ENCODE results near the gene ATP13A4.

Gene ATP13A4

DNA sequence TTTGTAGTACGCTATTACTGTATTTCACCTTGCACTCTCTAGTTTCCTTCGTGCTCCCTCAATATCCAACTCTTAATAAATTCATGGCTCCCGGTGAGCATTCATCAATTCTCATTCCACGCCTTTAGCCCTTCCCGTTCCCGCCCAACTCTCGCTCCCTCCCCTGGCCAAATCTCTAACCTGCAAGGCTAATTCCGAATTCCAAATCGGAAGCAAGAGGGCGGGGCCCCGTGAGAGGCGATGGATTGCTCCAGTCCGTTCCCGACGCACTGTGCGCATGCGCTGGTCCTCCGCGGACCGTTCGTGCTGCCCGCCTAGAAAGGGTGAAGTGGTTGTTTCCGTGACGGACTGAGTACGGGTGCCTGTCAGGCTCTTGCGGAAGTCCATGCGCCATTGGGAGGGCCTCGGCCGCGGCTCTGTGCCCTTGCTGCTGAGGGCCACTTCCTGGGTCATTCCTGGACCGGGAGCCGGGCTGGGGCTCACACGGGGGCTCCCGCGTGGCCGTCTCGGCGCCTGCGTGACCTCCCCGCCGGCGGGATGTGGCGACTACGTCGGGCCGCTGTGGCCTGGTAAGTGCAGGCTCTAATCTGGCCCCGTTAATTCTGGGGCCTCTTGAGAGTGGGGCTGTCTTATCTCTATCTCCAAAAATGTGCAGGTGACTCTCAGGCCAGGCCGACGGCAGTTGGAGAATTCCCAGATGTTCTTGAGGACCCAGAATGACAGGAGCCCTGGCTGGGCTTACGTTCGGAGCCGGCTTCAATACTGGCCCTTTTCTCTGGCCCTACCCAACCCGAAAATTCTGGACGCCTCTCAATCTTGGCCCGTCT is 38.4 kb upstream of the ATP13A4 start, which contains the start of gene OPA1:
Gene OPA1 (plus strand): TSS at position 368 of the 827 bp plus-strand sequence. CDS start 170 bp downstream, at position 538.
- DNase-seq (ENCODE audit: low read depth) = peak; percentile 98
- TF ChIP-seq, protein P1, sequence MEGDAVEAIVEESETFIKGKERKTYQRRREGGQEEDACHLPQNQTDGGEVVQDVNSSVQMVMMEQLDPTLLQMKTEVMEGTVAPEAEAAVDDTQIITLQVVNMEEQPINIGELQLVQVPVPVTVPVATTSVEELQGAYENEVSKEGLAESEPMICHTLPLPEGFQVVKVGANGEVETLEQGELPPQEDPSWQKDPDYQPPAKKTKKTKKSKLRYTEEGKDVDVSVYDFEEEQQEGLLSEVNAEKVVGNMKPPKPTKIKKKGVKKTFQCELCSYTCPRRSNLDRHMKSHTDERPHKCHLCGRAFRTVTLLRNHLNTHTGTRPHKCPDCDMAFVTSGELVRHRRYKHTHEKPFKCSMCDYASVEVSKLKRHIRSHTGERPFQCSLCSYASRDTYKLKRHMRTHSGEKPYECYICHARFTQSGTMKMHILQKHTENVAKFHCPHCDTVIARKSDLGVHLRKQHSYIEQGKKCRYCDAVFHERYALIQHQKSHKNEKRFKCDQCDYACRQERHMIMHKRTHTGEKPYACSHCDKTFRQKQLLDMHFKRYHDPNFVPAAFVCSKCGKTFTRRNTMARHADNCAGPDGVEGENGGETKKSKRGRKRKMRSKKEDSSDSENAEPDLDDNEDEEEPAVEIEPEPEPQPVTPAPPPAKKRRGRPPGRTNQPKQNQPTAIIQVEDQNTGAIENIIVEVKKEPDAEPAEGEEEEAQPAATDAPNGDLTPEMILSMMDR (IDR thresholded peaks at IDR 0.05; ENCODE audit: insufficient read depth, low read depth, low read length, missing control alignments) = peak; percentile 46

DNA sequence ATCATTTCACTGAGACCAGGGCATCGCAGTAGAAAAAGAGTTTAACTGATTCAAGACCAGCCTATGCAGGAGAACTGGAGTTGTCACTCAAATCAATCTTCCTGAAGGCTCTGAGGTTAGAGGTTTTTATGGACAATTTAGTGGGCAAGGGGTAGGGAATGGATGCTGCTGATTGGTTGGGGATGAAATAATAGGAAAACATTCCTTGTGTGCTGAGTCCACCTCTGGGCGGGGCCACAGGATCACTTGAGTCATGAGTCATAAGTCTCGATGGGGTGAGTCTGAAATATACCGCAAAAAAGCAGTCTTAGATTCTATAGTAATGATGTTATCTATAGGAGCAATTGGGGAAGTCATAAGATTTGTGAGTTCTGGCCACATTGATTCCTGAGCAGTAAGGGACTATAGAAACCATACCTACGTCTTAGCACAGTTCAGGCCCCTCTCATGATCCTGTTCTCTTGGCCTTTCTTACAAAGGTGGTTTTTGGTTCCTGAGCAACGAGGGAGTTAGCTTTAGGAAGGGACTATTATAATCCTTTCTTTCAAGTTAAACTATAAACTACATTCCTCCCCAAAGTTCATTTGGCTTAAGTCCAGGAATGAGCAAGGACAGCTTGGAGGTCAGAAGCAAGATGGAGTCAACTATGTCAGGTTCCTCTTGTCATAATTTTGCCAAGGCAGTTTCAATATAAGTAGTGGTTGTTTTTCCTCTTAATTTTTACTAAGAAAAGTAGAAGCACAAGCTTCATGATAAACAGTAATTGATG is 35.6 kb upstream of the ATP13A4 start:
- no peak overlapping the region for H3K4me3 ChIP-seq (ENCODE audit: low read length)
- TF ChIP-seq, protein P1 (IDR thresholded peaks at IDR 0.05; ENCODE audit: insufficient read depth, low read depth, low read length, missing control alignments) = no peak
- DNase-seq (ENCODE audit: low read depth) = peak; percentile 94

More for the DNA sequence above, 38.4 kb upstream of the ATP13A4 start, which contains the start of gene OPA1:
- peak within 1 kb of the TSS; percentile 99 for H3K4me3 ChIP-seq (ENCODE audit: low read length)

DNA sequence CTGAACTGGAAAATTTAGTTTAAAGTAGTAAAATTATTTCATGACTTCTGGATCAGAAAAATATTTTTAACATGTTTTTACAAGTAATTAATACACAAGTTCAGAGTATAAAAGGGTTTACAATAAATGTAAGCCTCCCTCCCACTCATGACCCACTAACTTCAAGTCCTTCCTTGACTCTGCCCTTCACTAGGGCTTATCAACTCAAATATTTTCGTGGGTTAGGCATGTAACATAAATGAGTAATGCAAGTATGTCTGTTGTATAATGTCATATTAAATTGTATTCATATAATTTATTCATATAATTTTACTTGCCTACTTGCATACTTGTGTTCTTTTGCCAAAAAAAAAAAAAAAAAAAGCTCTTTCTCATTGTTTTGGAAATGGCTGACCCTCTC is 34.9 kb upstream of the ATP13A4 start:
- DNase-seq (ENCODE audit: low read depth) = peak; percentile 43
- TF ChIP-seq, protein P1 (IDR thresholded peaks at IDR 0.05; ENCODE audit: insufficient read depth, low read depth, low read length, missing control alignments) = no peak
- H3K4me3 ChIP-seq (ENCODE audit: low read length) = no peak overlapping the region

DNA sequence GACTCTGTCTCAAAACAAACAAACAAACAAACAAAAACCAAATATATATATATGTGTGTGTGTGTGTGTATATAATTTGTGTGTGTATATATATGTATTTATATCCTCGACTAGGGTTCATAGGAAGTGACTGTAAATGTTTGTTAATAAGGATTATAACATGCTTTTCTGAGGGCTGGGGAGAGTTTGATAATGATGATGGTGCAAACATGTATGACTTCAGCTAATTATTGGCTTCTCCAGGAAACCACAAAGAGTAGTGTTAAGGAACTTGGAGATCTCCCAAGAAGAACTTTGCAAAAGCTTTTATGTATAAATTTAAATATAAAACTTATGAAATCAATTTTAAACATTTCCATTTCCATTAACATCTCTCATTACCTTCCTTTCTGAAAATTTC is 34.4 kb upstream of the ATP13A4 start:
- DNase-seq (ENCODE audit: low read depth) = peak; percentile 23
- no peak overlapping the region for H3K4me3 ChIP-seq (ENCODE audit: low read length)
- TF ChIP-seq, protein P1 (IDR thresholded peaks at IDR 0.05; ENCODE audit: insufficient read depth, low read depth, low read length, missing control alignments) = no peak

DNA sequence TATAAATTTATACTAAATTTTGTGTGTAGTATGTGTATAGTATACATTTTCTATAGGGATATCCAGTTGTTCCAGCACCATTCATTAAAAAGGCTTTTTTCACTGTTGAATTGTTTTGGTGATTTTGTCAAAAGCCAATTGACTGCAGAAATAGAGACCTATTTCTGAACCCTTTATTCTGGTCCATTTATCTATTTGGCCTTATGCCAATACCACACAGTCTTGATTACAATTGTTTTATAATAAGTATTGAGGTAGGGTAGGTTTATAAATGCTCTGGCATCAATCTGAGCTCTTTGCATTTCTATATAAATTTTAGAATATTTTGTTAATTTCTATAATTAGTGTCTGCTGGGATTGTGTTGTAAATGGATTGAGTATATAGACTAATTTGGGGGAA is 31.8 kb upstream of the ATP13A4 start:
- H3K4me3 ChIP-seq (ENCODE audit: low read length) = no peak overlapping the region
- DNase-seq (ENCODE audit: low read depth) = no peak
- TF ChIP-seq, protein P1 (IDR thresholded peaks at IDR 0.05; ENCODE audit: insufficient read depth, low read depth, low read length, missing control alignments) = no peak

DNA sequence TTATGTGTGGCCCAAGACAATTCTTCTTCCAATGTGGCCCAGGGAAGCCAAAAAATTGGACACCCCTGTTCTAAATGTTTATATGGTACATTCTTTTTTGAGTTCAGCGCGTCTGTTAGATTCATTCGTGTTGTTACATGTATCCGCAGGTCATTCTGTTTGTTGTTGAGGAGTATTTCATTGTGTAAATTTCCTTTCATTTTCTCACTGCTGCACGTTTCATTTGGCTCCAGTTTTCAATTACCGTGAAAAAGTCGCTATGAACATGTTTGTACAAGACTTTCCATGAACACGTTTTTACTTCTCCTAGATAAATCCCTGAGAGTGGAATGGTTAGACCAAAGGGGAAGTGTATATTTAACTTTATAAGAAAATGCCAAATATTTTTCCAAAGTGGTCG is 30.8 kb upstream of the ATP13A4 start:
- H3K4me3 ChIP-seq (ENCODE audit: low read length) = peak overlapping the region; percentile 16
- TF ChIP-seq, protein P1 (IDR thresholded peaks at IDR 0.05; ENCODE audit: insufficient read depth, low read depth, low read length, missing control alignments) = no peak
- DNase-seq (ENCODE audit: low read depth) = peak; percentile 83

All from epithelial cell of esophagus (primary cell).